ENCODE data around the gene TM4SF5.

Gene TM4SF5

GRCh38 chr17:4771519-4772234, at the start of gene TM4SF5:
Gene TM4SF5 (plus strand): TSS chr17:4771886. CDS start chr17:4771923, 37 bp downstream.
- Histone ChIP-seq H3K4me3 (IDR thresholded peaks at IDR 0.05; ENCODE audit: insufficient read depth, low read depth, low read length) (no peak within 1 kb of the TSS), H2AFZ (ENCODE audit: low read depth) (no peak within 1 kb of the TSS), H3K9ac (no peak within 1 kb of the TSS), H4K20me1 (ENCODE audit: insufficient read depth) (no peaks in the 10 kb centered on the region), H3K79me2 (ENCODE audit: insufficient read depth, low read depth) (no peaks in the 10 kb centered on the region), H3K27me3 (ENCODE audit: insufficient read depth, low read depth) (no peaks in the 10 kb centered on the region), H3K36me3 (ENCODE audit: insufficient read depth) (no peaks in the 10 kb centered on the region), H3K27ac (no peak within 1 kb of the TSS), H3K4me1 (ENCODE audit: low read depth, poor library complexity, severe bottlenecking) (no peaks in the 10 kb centered on the region), H3K4me2 (no peak within 1 kb of the TSS)
- TF ChIP-seq CTCF (conservative IDR thresholded peaks at IDR 0.05; ENCODE audit: low read depth, low read length), result no peak

GRCh38 chr17:4722678-4723240, 48.9 kb upstream of the TM4SF5 start:
- H3K9ac ChIP-seq, result no peak overlapping the region
- no peak overlapping the region for H2AFZ ChIP-seq (ENCODE audit: low read depth)
- H3K4me3 ChIP-seq (IDR thresholded peaks at IDR 0.05; ENCODE audit: insufficient read depth, low read depth, low read length), result no peak overlapping the region
- no peak overlapping the region for H3K27ac ChIP-seq
- H3K4me2 ChIP-seq, result no peak overlapping the region
- no peak for TF ChIP-seq CTCF (conservative IDR thresholded peaks at IDR 0.05; ENCODE audit: low read depth, low read length)
- H3K36me3 ChIP-seq (ENCODE audit: insufficient read depth), result no peaks in the 10 kb centered on the region
- no peaks in the 10 kb centered on the region for H3K27me3 ChIP-seq (ENCODE audit: insufficient read depth, low read depth)
- H3K79me2 ChIP-seq (ENCODE audit: insufficient read depth, low read depth), result no peaks in the 10 kb centered on the region
- no peaks in the 10 kb centered on the region for H3K4me1 ChIP-seq (ENCODE audit: low read depth, poor library complexity, severe bottlenecking)
- no peaks in the 10 kb centered on the region for H4K20me1 ChIP-seq (ENCODE audit: insufficient read depth)

DNA sequence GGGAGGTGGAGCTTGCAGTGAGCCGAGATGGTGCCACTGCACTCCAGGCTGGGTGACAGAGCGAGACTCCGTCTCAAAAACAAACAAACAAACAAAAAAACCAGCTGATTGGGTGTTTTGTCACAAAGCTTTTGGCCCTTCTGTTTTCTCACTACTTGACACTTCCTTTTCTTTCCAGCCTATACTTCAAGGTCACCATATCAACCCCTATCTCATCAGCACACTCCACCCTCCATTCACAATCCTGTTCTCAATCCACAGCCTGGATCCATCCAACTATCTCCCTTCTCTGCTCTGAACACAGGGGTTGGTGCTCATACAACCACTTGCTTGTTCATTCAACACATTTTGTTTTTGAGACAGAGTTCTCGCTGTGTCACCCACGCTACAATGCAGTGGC, 47.0 kb upstream of the TM4SF5 start:
- no peaks in the 10 kb centered on the region for H3K36me3 ChIP-seq (ENCODE audit: insufficient read depth)
- TF ChIP-seq CTCF (conservative IDR thresholded peaks at IDR 0.05; ENCODE audit: low read depth, low read length), result no peak
- H3K27me3 ChIP-seq (ENCODE audit: insufficient read depth, low read depth), result no peaks in the 10 kb centered on the region
- no peaks in the 10 kb centered on the region for H3K4me1 ChIP-seq (ENCODE audit: low read depth, poor library complexity, severe bottlenecking)
- no peak overlapping the region for H3K9ac ChIP-seq
- no peaks in the 10 kb centered on the region for H3K79me2 ChIP-seq (ENCODE audit: insufficient read depth, low read depth)
- no peak overlapping the region for H3K27ac ChIP-seq
- H2AFZ ChIP-seq (ENCODE audit: low read depth), result no peak overlapping the region
- H3K4me3 ChIP-seq (IDR thresholded peaks at IDR 0.05; ENCODE audit: insufficient read depth, low read depth, low read length), result no peak overlapping the region
- H3K4me2 ChIP-seq, result no peak overlapping the region
- no peaks in the 10 kb centered on the region for H4K20me1 ChIP-seq (ENCODE audit: insufficient read depth)

DNA sequence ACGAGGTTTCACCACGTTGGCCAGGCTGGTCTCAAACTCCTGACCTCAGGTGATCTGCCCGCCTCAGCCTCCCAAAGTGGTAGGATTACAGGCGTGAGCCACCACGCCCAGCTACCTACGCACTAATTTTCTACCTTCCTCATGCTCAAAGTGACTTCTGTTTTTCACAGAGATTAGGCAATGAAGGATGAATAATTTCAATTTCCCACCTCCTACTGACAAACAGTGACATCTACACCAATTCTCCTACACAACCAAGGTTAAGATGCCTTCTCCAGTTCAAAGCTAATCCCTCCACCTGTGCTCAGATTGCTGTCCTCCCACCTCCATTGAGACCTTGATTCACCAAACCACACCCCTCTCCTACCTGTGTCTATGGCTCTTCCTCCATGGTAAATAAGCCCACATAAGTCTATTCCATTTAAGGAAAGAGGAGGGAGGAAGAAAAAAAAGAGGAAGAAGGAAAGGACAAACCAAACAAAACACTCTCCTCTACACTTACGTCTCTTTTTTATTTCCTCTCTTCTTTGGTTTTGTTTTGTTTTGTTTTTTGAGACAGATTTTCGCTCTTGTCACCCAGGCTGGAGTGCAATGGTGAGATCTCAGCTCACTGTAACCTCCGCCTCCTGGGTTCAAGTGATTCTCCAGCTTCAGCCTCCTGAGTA, 45.9 kb upstream of the TM4SF5 start:
- H3K9ac ChIP-seq, result no peak overlapping the region
- H3K4me2 ChIP-seq, result no peak overlapping the region
- no peaks in the 10 kb centered on the region for H3K27me3 ChIP-seq (ENCODE audit: insufficient read depth, low read depth)
- no peak overlapping the region for H3K4me3 ChIP-seq (IDR thresholded peaks at IDR 0.05; ENCODE audit: insufficient read depth, low read depth, low read length)
- H4K20me1 ChIP-seq (ENCODE audit: insufficient read depth), result no peaks in the 10 kb centered on the region
- H3K4me1 ChIP-seq (ENCODE audit: low read depth, poor library complexity, severe bottlenecking), result no peaks in the 10 kb centered on the region
- H3K36me3 ChIP-seq (ENCODE audit: insufficient read depth), result no peaks in the 10 kb centered on the region
- TF ChIP-seq CTCF (conservative IDR thresholded peaks at IDR 0.05; ENCODE audit: low read depth, low read length), result no peak
- no peaks in the 10 kb centered on the region for H3K79me2 ChIP-seq (ENCODE audit: insufficient read depth, low read depth)
- H2AFZ ChIP-seq (ENCODE audit: low read depth), result no peak overlapping the region
- no peak overlapping the region for H3K27ac ChIP-seq
